PFSK-1 (cell line): ENCODE measurements around the gene SAP30L.

Experiments used
- POLR2AphosphoS5 ChIP-seq: IDR thresholded peaks from 2 replicates; pipeline ENCODE4 v1.6.1; 2012; ENCODE audit warnings: low read depth, mild to moderate bottlenecking, control low read depth, low read length, moderate library complexity
- SIN3A ChIP-seq: IDR thresholded peaks from 2 replicates; pipeline ENCODE4 v1.6.1; 2012; ENCODE audit warnings: mild to moderate bottlenecking, low read length, moderate library complexity, borderline replicate concordance; ENCODE audit not compliant: insufficient read depth
- TAF1 ChIP-seq: IDR thresholded peaks from 2 replicates; pipeline ENCODE4 v1.6.1; 2012; ENCODE audit warnings: low read length, control low read depth, borderline replicate concordance; ENCODE audit not compliant: insufficient read depth
- TF ChIP-seq, protein P1 (sequence below), 2 experiments: IDR thresholded peaks; 2 replicates each; pipeline versions ENCODE4 v1.6.1 to v1.8.0; 2011 to 2012; ENCODE audit warnings: low read depth in 2 of 2, low read length in 2 of 2, control low read depth in 1 of 2, inconsistent platforms in 1 of 2, mild to moderate bottlenecking in 1 of 2, moderate library complexity in 1 of 2; ENCODE audit not compliant: insufficient read depth in 1 of 2

DNA sequence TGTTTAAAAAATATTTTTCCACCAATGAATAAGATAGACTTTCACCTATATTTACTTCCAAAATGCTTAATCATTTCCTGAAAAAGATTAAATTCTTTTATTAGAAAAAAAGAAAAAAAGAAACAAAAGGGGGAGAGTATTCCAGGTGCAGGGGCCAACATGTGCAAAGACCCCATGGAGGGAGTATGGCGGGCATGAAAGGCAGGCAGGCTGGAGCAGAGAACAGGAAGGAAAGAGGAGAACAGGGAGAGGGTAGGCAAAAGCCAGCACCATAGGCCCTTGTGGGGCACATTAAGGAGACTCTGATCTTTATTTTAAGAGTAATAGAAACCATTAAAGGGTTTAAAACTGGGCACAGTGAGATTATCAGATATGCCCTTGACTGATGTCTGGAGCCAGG is 16.5 kb upstream of the SAP30L start:
- TF ChIP-seq POLR2AphosphoS5 (no peak), SIN3A (no peak), TAF1 (no peak)
- TF ChIP-seq, protein P1, sequence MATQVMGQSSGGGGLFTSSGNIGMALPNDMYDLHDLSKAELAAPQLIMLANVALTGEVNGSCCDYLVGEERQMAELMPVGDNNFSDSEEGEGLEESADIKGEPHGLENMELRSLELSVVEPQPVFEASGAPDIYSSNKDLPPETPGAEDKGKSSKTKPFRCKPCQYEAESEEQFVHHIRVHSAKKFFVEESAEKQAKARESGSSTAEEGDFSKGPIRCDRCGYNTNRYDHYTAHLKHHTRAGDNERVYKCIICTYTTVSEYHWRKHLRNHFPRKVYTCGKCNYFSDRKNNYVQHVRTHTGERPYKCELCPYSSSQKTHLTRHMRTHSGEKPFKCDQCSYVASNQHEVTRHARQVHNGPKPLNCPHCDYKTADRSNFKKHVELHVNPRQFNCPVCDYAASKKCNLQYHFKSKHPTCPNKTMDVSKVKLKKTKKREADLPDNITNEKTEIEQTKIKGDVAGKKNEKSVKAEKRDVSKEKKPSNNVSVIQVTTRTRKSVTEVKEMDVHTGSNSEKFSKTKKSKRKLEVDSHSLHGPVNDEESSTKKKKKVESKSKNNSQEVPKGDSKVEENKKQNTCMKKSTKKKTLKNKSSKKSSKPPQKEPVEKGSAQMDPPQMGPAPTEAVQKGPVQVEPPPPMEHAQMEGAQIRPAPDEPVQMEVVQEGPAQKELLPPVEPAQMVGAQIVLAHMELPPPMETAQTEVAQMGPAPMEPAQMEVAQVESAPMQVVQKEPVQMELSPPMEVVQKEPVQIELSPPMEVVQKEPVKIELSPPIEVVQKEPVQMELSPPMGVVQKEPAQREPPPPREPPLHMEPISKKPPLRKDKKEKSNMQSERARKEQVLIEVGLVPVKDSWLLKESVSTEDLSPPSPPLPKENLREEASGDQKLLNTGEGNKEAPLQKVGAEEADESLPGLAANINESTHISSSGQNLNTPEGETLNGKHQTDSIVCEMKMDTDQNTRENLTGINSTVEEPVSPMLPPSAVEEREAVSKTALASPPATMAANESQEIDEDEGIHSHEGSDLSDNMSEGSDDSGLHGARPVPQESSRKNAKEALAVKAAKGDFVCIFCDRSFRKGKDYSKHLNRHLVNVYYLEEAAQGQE (IDR thresholded peaks at IDR 0.05; ENCODE audit: insufficient read depth in 1 of 2, low read depth in 2 of 2, low read length in 2 of 2), result no peak
